Parathyroid adenoma (tissue), 2 donors: ENCODE data around the gene ETNK2.
"Not testable (repeated sequence)": the region's sequence is repeated elsewhere in the genome, so short reads cannot be mapped to it uniquely, and the experiment has no call there.

ENCODE experiments used
- H2AFZ ChIP-seq: fragments of 300-600 bp; sonication (generic); one replicate; pipeline ENCODE4 v1.7.0; 2017; ENCODE audit warnings: antibody characterized with exemption, mild to moderate bottlenecking
- H3K27ac ChIP-seq: fragments of 300-600 bp; sonication (generic); one replicate; pipeline ENCODE4 v1.7.0; 2017
- H3K27me3 ChIP-seq: fragments of 300-600 bp; sonication (generic); one replicate; pipeline ENCODE4 v1.7.0; 2017; ENCODE audit warnings: low read length; ENCODE audit not compliant: control insufficient read depth, insufficient read depth
- H3K36me3 ChIP-seq: fragments of 300-600 bp; sonication (generic); one replicate; pipeline ENCODE4 v1.7.0; 2017; ENCODE audit warnings: low read length; ENCODE audit not compliant: control insufficient read depth, insufficient read depth
- H3K4me1 ChIP-seq: fragments of 300-600 bp; sonication (generic); one replicate; pipeline ENCODE4 v1.7.0; 2017; ENCODE audit warnings: control low read depth
- H3K4me2 ChIP-seq: fragments of 300-600 bp; sonication (generic); one replicate; pipeline ENCODE4 v1.7.0; 2017; ENCODE audit warnings: low read length
- H3K4me3 ChIP-seq: fragments of 300-600 bp; sonication (generic); one replicate; pipeline ENCODE4 v1.7.0; 2017; ENCODE audit warnings: low read depth, low read length
- H3K79me2 ChIP-seq: fragments of 300-600 bp; sonication (generic); one replicate; pipeline ENCODE4 v1.7.0; 2017; ENCODE audit warnings: control low read depth
- H3K9ac ChIP-seq: fragments of 300-600 bp; sonication (generic); one replicate; pipeline ENCODE4 v1.7.0; 2017; ENCODE audit warnings: mild to moderate bottlenecking
- H3K9me3 ChIP-seq: fragments of 300-600 bp; sonication (generic); one replicate; pipeline ENCODE4 v1.7.0; 2017; ENCODE audit warnings: low read length; ENCODE audit not compliant: control insufficient read depth
- CTCF ChIP-seq: fragments of 300-600 bp; sonication (generic); IDR thresholded peaks from one replicate; pipeline ENCODE4 v1.7.0; 2017; ENCODE audit warnings: antibody characterized with exemption, mild to moderate bottlenecking
- donor health status: primary hyperparathyroidism.

The ETNK2 gene

GRCh38 chr1:204092632-204093420 lies 59.0 kb downstream of the ETNK2 start:
- H3K36me3 ChIP-seq, result no peaks in the 10 kb centered on the region
- no peak overlapping the region for H2AFZ ChIP-seq
- H3K4me1 ChIP-seq, result peaks cover 37% of the 10 kb centered on the region
- H3K27me3 ChIP-seq, result no peaks in the 10 kb centered on the region
- H3K9me3 ChIP-seq, result no peaks in the 10 kb centered on the region
- no peak overlapping the region for H3K9ac ChIP-seq
- H3K79me2 ChIP-seq, result peaks cover 32% of the 10 kb centered on the region
- H3K4me3 ChIP-seq, result no peak overlapping the region
- peak overlapping the region; percentile 47 for H3K27ac ChIP-seq
- no peak overlapping the region for H3K4me2 ChIP-seq
- no peak for TF ChIP-seq CTCF

GRCh38 chr1:204091787-204092312 lies 60.0 kb downstream of the ETNK2 start:
- no peak for TF ChIP-seq CTCF
- no peak overlapping the region for H3K4me2 ChIP-seq
- no peak overlapping the region for H3K4me3 ChIP-seq
- H3K9me3 ChIP-seq, result no peaks in the 10 kb centered on the region
- no peaks in the 10 kb centered on the region for H3K36me3 ChIP-seq
- H3K9ac ChIP-seq, result no peak overlapping the region
- peaks cover 30% of the 10 kb centered on the region for H3K79me2 ChIP-seq
- no peaks in the 10 kb centered on the region for H3K27me3 ChIP-seq
- peaks cover 46% of the 10 kb centered on the region for H3K4me1 ChIP-seq
- no peak overlapping the region for H3K27ac ChIP-seq
- no peak overlapping the region for H2AFZ ChIP-seq

GRCh38 chr1:204091066-204091465 lies 60.8 kb downstream of the ETNK2 start:
- Histone ChIP-seq H3K9me3 (no peaks in the 10 kb centered on the region), H3K36me3 (no peaks in the 10 kb centered on the region), H3K4me1 (peaks cover 46% of the 10 kb centered on the region), H3K4me2 (no peak overlapping the region), H3K79me2 (peaks cover 28% of the 10 kb centered on the region), H2AFZ (no peak overlapping the region), H3K4me3 (no peak overlapping the region), H3K27ac (peak overlapping the region; percentile 96), H3K27me3 (no peaks in the 10 kb centered on the region), H3K9ac (no peak overlapping the region)
- TF ChIP-seq CTCF, result no peak

GRCh38 chr1:204090132-204090531 lies 61.7 kb downstream of the ETNK2 start:
- peak overlapping the region; percentile 56 for H3K4me2 ChIP-seq
- peaks cover 47% of the 10 kb centered on the region for H3K4me1 ChIP-seq
- peak overlapping the region; percentile 96 for H3K27ac ChIP-seq
- H3K36me3 ChIP-seq, H3K9ac ChIP-seq, H3K9me3 ChIP-seq, H2AFZ ChIP-seq, H3K27me3 ChIP-seq: not testable (repeated sequence)
- peak overlapping the region; percentile 17 for H3K4me3 ChIP-seq
- H3K79me2 ChIP-seq, result peaks cover 29% of the 10 kb centered on the region

GRCh38 chr1:204089044-204089751 lies 62.6 kb downstream of the ETNK2 start:
- Histone ChIP-seq H3K4me1 (peaks cover 50% of the 10 kb centered on the region), H3K4me3 (peak overlapping the region; percentile 17), H2AFZ (peak overlapping the region; percentile 50), H3K9me3 (no peaks in the 10 kb centered on the region), H3K9ac (peak overlapping the region; percentile 19), H3K27me3 (no peaks in the 10 kb centered on the region), H3K4me2 (peak overlapping the region; percentile 56), H3K36me3 (no peaks in the 10 kb centered on the region), H3K79me2 (peaks cover 35% of the 10 kb centered on the region), H3K27ac (peak overlapping the region; percentile 96)
- peak; percentile 23 for TF ChIP-seq CTCF
